Smooth muscle cell (in vitro differentiated cells): ENCODE measurements around the gene WWTR1. TPM values are rescaled to one million over a fixed set of nuclear protein-coding genes. Genes with fewer than 3 reads are reported as not detected.
A peak's percentile ranks its signal among the peaks of the same experiment; 100 is the strongest.

Experiments used
- DNase-seq: peaks from one replicate; lab custom pipeline; 2025; ENCODE audit not compliant: unreplicated experiment; lab: John Stamatoyannopoulos, UW
- H2AFZ ChIP-seq: fragments of 200-600 bp; sonication (generic); 2 replicates; pipeline ENCODE4 v1.6.0; 2016; ENCODE audit warnings: antibody characterized with exemption, low read depth, mild to moderate bottlenecking
- H3F3A ChIP-seq: fragments of 200-600 bp; sonication (generic); 2 replicates; pipeline ENCODE4 v1.6.0; 2017; ENCODE audit warnings: antibody characterized with exemption, low read depth
- H3K27ac ChIP-seq: fragments of 200-600 bp; sonication (generic); 2 replicates; pipeline ENCODE4 v1.5.1; 2016; ENCODE audit warnings: low read depth, mild to moderate bottlenecking
- H3K27me3 ChIP-seq: fragments of 200-600 bp; sonication (generic); 2 replicates; pipeline ENCODE4 v1.6.1; 2016; ENCODE audit warnings: low read depth, mild to moderate bottlenecking
- H3K36me3 ChIP-seq: fragments of 200-600 bp; sonication (generic); 2 replicates; pipeline ENCODE4 v1.5.1; 2016; ENCODE audit warnings: low read depth
- H3K4me1 ChIP-seq: fragments of 200-600 bp; sonication (generic); 2 replicates; pipeline ENCODE4 v1.5.1; 2016; ENCODE audit warnings: low read depth
- H3K4me2 ChIP-seq: fragments of 200-600 bp; sonication (generic); 2 replicates; pipeline ENCODE4 v1.6.0; 2016; ENCODE audit warnings: mild to moderate bottlenecking
- H3K4me3 ChIP-seq: fragments of 200-600 bp; sonication (generic); 2 replicates; pipeline ENCODE4 v1.5.1; 2016; ENCODE audit warnings: mild to moderate bottlenecking
- H3K79me2 ChIP-seq: fragments of 200-600 bp; sonication (generic); 2 replicates; pipeline ENCODE4 v1.6.0; 2016; ENCODE audit warnings: low read depth, mild to moderate bottlenecking
- H3K9ac ChIP-seq: fragments of 200-600 bp; sonication (generic); 2 replicates; pipeline ENCODE4 v1.6.0; 2016; ENCODE audit warnings: low read depth
- H3K9me3 ChIP-seq: fragments of 200-600 bp; sonication (generic); replicated peaks from 2 replicates; pipeline ENCODE4 v1.5.1; 2016; ENCODE audit warnings: low read depth
- H4K20me1 ChIP-seq: fragments of 200-600 bp; sonication (generic); 2 replicates; pipeline ENCODE4 v1.6.0; 2016; ENCODE audit warnings: low read depth
- CTCF ChIP-seq: fragments of 200-600 bp; sonication (generic); IDR thresholded peaks from 2 replicates; pipeline ENCODE4 v1.5.1; 2017; ENCODE audit warnings: borderline replicate concordance, mild to moderate bottlenecking, antibody characterized with exemption; ENCODE audit not compliant: insufficient read depth, poor library complexity, severe bottlenecking
- WGBS: methylation state at CpG from one replicate; pipeline ENCODE4 v1.1.7; 2016; ENCODE audit warnings: low lambda C conversion rate; 5-methylcytosine and 5-hydroxymethylcytosine counted together
- polyA plus RNA-seq: library from polyadenylated mRNA; unstranded; fragments of >200 nt; fragmentation: Nextera tagmentation; extraction: Ambion mirVana; gene quantifications from 2 replicates; pipeline ENCODE4 v1.2.1, GENCODE V29; 2016
- total RNA-seq: library from RNA; depleted of rRNA; stranded (reverse); fragments of >200 nt; gene quantifications from 2 replicates; pipeline ENCODE4 v1.2.3, GENCODE V29; 2014

The WWTR1 gene
- total and polyA plus RNA-seq, 2 experiments from 2014 or later: 38.4 to 55.6 TPM

GRCh38 chr3:149501524-149501923 is 156.3 kb downstream of the WWTR1 start:
- H4K20me1 ChIP-seq: no peaks in the 10 kb centered on the region
- no peak overlapping the region for H2AFZ ChIP-seq
- no peak overlapping the region for H3K4me3 ChIP-seq
- H3K79me2 ChIP-seq: no peaks in the 10 kb centered on the region
- no peak for DNase-seq
- H3K27ac ChIP-seq: peak overlapping the region; percentile 42
- WGBS: 20% methylated on average over 1 of the region's 1 CpG
- no peaks in the 10 kb centered on the region for H3K9me3 ChIP-seq
- no peaks in the 10 kb centered on the region for H3K27me3 ChIP-seq
- H3K4me1 ChIP-seq: no peaks in the 10 kb centered on the region
- H3K9ac ChIP-seq: peak overlapping the region; percentile 36
- H3K4me2 ChIP-seq: peak overlapping the region; percentile 62
- TF ChIP-seq CTCF: no peak
- H3K36me3 ChIP-seq: no peaks in the 10 kb centered on the region
- H3F3A ChIP-seq: no peaks in the 10 kb centered on the region

DNA sequence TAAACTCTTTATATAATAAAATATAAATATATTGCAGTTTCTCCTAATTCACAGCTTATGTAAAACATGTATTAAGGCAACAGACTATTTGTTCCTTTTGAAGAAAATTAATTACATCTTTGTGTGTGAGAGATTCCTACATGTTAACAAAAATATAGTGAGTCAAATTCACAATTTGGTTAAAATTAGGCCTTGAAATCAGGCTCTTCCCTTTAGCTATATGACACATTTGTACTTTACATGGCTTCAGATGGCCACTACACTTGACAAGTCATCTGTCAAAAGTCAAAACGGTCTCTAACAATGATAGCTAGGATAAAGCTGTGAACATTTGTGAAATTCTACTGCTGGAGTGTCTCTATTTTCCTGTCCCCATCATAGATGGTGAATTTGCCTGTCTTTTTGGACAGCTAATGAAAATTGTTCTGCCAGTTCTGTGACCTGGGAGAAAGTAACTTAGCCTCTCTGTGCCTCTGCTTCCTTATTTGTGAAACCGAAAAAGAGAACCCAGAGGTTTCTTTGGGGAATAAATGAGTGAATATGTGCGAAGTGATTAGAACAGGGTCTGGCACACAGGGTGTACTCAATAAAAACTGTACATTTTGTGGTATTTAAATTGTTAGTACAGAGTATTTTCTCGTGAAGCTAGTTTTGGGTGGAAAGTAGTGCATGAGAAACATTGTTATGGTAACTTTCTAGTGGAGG is 159.7 kb downstream of the WWTR1 start:
- 60% methylated on average over 4 of the region's 4 CpGs for WGBS
- no peak overlapping the region for H3K4me3 ChIP-seq
- H2AFZ ChIP-seq: no peak overlapping the region
- H3K27ac ChIP-seq: no peak overlapping the region
- no peaks in the 10 kb centered on the region for H3K79me2 ChIP-seq
- H3K36me3 ChIP-seq: no peaks in the 10 kb centered on the region
- no peaks in the 10 kb centered on the region for H3F3A ChIP-seq
- no peaks in the 10 kb centered on the region for H3K4me1 ChIP-seq
- no peak for TF ChIP-seq CTCF
- DNase-seq: no peak
- H3K4me2 ChIP-seq: no peak overlapping the region
- no peaks in the 10 kb centered on the region for H3K27me3 ChIP-seq
- no peak overlapping the region for H3K9ac ChIP-seq
- no peaks in the 10 kb centered on the region for H3K9me3 ChIP-seq
- no peaks in the 10 kb centered on the region for H4K20me1 ChIP-seq

- Histone ChIP-seq H3K36me3 (no peaks in the 10 kb centered on the region), H3K9ac (no peak overlapping the region), H3K27ac (no peak overlapping the region), H3K79me2 (no peaks in the 10 kb centered on the region), H3K4me2 (no peak overlapping the region), H4K20me1 (no peaks in the 10 kb centered on the region), H3K9me3 (no peaks in the 10 kb centered on the region), H3K4me3 (no peak overlapping the region), H3K4me1 (no peaks in the 10 kb centered on the region), H3K27me3 (no peaks in the 10 kb centered on the region), H2AFZ (no peak overlapping the region), H3F3A (no peaks in the 10 kb centered on the region)
- TF ChIP-seq CTCF: no peak
- no peak for DNase-seq
- WGBS: 93% methylated on average over 4 of the region's 4 CpGs
Measured at GRCh38 chr3:149496891-149497290, 160.9 kb downstream of the WWTR1 start.

- Histone ChIP-seq H2AFZ (no peak overlapping the region), H3K79me2 (no peaks in the 10 kb centered on the region), H3K36me3 (no peaks in the 10 kb centered on the region), H3F3A (no peaks in the 10 kb centered on the region), H3K4me2 (no peak overlapping the region), H3K27me3 (no peaks in the 10 kb centered on the region), H3K9me3 (no peaks in the 10 kb centered on the region), H3K4me3 (no peak overlapping the region), H3K9ac (no peak overlapping the region), H3K4me1 (no peaks in the 10 kb centered on the region), H4K20me1 (no peaks in the 10 kb centered on the region), H3K27ac (no peak overlapping the region)
- DNase-seq: no peak
- 91% methylated on average over 6 of the region's 6 CpGs for WGBS
- TF ChIP-seq CTCF: no peak
Measured at GRCh38 chr3:149495581-149496125, 162.2 kb downstream of the WWTR1 start.
